Mesendoderm (in vitro differentiated cells): Measurements from ENCODE around the gene STPG1.
A peak's percentile ranks its signal among the peaks of the same experiment; 100 is the strongest.

Experiments
- DNase-seq: peaks from one replicate; pipeline ENCODE4 v3.0.0; 2013
- H2AK5ac ChIP-seq: 2 replicates; pipeline ENCODE4 v1.6.1; 2013; ENCODE audit warnings: low read length, inconsistent platforms
- H2BK120ac ChIP-seq: 2 replicates; pipeline ENCODE4 v1.6.1; 2013; ENCODE audit warnings: low read depth, mild to moderate bottlenecking, low read length, moderate library complexity, mixed read lengths
- H2BK15ac ChIP-seq: replicated peaks from 2 replicates; pipeline ENCODE4 v1.6.1; 2013; ENCODE audit warnings: low read depth, mild to moderate bottlenecking, moderate library complexity
- H2BK5ac ChIP-seq: 2 replicates; pipeline ENCODE4 v1.6.1; 2013; ENCODE audit warnings: low read length, inconsistent platforms
- H3K18ac ChIP-seq: 2 replicates; pipeline ENCODE4 v1.6.1; 2013; ENCODE audit warnings: mild to moderate bottlenecking, low read length, mixed read lengths
- H3K23ac ChIP-seq: one replicate; pipeline ENCODE4 v1.6.1; 2013; ENCODE audit warnings: low read length
- H3K27ac ChIP-seq: 2 replicates; pipeline ENCODE4 v1.5.1; 2013; ENCODE audit warnings: low read depth, mild to moderate bottlenecking, inconsistent platforms, low read length, moderate library complexity
- H3K27me3 ChIP-seq: 2 replicates; pipeline ENCODE4 v1.6.1; 2013; ENCODE audit warnings: low read length, control low read depth, mild to moderate bottlenecking, inconsistent platforms; ENCODE audit not compliant: insufficient read depth, poor library complexity
- H3K36me3 ChIP-seq: 2 replicates; pipeline ENCODE4 v1.6.1; 2013; ENCODE audit warnings: low read length, inconsistent platforms; ENCODE audit not compliant: control insufficient read depth, insufficient read depth
- H3K4ac ChIP-seq: one replicate; pipeline ENCODE4 v1.6.1; 2013; ENCODE audit warnings: low read depth, mild to moderate bottlenecking, low read length, moderate library complexity
- H3K4me1 ChIP-seq: 2 replicates; pipeline ENCODE4 v1.6.1; 2013; ENCODE audit warnings: low read depth, low read length, inconsistent platforms; ENCODE audit not compliant: control insufficient read depth
- H3K4me2 ChIP-seq: 2 replicates; pipeline ENCODE4 v1.6.1; 2013; ENCODE audit warnings: low read length
- H3K4me3 ChIP-seq: 2 replicates; pipeline ENCODE4 v1.5.1; 2013; ENCODE audit warnings: mild to moderate bottlenecking, low read length
- H3K56ac ChIP-seq: one replicate; pipeline ENCODE4 v1.6.1; 2013; ENCODE audit warnings: low read length
- H3K79me1 ChIP-seq: 2 replicates; pipeline ENCODE4 v1.6.1; 2013; ENCODE audit warnings: low read length, inconsistent platforms
- H3K79me2 ChIP-seq: 2 replicates; pipeline ENCODE4 v1.6.1; 2013; ENCODE audit warnings: mild to moderate bottlenecking, low read length; ENCODE audit not compliant: control insufficient read depth, insufficient read depth
- H3K9ac ChIP-seq: 2 replicates; pipeline ENCODE4 v1.6.1; 2013; ENCODE audit warnings: low read length, inconsistent platforms
- H4K5ac ChIP-seq: one replicate; pipeline ENCODE4 v1.6.1; 2013; ENCODE audit warnings: low read length
- H4K8ac ChIP-seq: one replicate; pipeline ENCODE4 v1.6.1; 2013; ENCODE audit warnings: low read depth, mild to moderate bottlenecking, control low read depth, low read length, moderate library complexity
- WGBS: extraction: QIAGEN DNeasy Blood & Tissue Kit; methylation state at CpG from one replicate; pipeline ENCODE4 v1.1.7; 2013; ENCODE audit warnings: low lambda C conversion rate, missing lambda C conversion rate; ENCODE audit not compliant: insufficient coverage; ENCODE audit errors: extremely low coverage; 5-methylcytosine and 5-hydroxymethylcytosine counted together

The STPG1 gene

DNA sequence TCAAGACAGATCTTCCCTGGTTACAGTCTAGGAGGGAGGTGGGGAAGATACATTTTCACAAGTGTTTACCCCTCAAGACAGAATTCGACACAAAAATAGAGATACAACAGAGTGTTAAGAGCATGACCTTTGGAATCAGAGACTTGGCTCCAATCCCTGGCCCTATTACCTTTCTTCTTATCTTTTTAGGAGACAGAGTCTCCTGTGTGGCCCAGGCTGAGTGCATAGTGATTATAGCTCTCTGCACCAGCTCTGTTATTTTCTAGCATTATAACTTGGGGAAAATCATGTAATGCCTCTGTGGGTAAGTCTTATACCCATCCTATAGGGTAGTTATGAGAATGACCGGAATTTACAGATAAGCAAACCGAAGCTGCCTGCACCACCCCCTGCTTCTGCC is 11.9 kb upstream of the STPG1 start:
- DNase-seq: no peak
- no peak overlapping the region for H3K4me3 ChIP-seq
- H3K27me3 ChIP-seq: no peaks in the 10 kb centered on the region
- H2AK5ac ChIP-seq: no peak overlapping the region
- no peaks in the 10 kb centered on the region for H3K4me1 ChIP-seq
- H3K27ac ChIP-seq: no peak overlapping the region
- WGBS: no CpG with 5 or more reads among the region's 3 CpGs
- no peak overlapping the region for H3K23ac ChIP-seq
- H3K18ac ChIP-seq: no peak overlapping the region
- no peak overlapping the region for H3K56ac ChIP-seq
- H3K36me3 ChIP-seq: no peaks in the 10 kb centered on the region
- no peak overlapping the region for H3K9ac ChIP-seq
- no peaks in the 10 kb centered on the region for H3K79me1 ChIP-seq
- no peak overlapping the region for H4K8ac ChIP-seq
- H2BK120ac ChIP-seq: no peak overlapping the region
- H3K4ac ChIP-seq: no peak overlapping the region
- H3K4me2 ChIP-seq: no peak overlapping the region
- H3K79me2 ChIP-seq: no peaks in the 10 kb centered on the region
- H4K5ac ChIP-seq: no peak overlapping the region
- no peak overlapping the region for H2BK5ac ChIP-seq
- H2BK15ac ChIP-seq: no peak overlapping the region

DNA sequence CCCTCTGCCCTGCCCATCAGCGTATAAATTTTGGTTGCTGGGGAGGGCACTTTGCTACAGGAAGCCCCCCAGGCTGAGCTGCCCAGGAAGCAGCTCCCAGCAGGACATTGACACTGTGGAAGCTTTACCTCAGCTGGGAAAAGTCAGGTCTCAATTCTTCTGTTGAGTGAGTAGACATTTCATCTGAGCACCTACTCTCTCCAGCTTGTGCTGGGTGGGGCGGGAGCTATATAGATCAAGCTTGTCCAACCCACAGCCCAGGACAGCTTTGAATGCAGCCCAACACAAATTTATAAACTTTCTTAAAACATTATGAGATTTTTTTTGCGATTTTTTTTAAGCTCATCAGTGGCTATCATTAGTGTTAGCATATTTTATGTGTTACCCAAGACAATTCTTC is 11.4 kb upstream of the STPG1 start:
- H3K4me2 ChIP-seq: no peak overlapping the region
- no peak overlapping the region for H3K27ac ChIP-seq
- no peak overlapping the region for H2BK120ac ChIP-seq
- WGBS: no CpG with 5 or more reads among the region's 3 CpGs
- no peak for DNase-seq
- no peaks in the 10 kb centered on the region for H3K36me3 ChIP-seq
- H3K79me1 ChIP-seq: no peaks in the 10 kb centered on the region
- no peak overlapping the region for H2AK5ac ChIP-seq
- H4K8ac ChIP-seq: no peak overlapping the region
- no peak overlapping the region for H3K18ac ChIP-seq
- no peak overlapping the region for H4K5ac ChIP-seq
- H3K9ac ChIP-seq: no peak overlapping the region
- no peak overlapping the region for H3K56ac ChIP-seq
- H3K4me3 ChIP-seq: no peak overlapping the region
- no peaks in the 10 kb centered on the region for H3K27me3 ChIP-seq
- H3K79me2 ChIP-seq: no peaks in the 10 kb centered on the region
- no peaks in the 10 kb centered on the region for H3K4me1 ChIP-seq
- H2BK15ac ChIP-seq: no peak overlapping the region
- no peak overlapping the region for H2BK5ac ChIP-seq
- no peak overlapping the region for H3K4ac ChIP-seq
- no peak overlapping the region for H3K23ac ChIP-seq

DNA sequence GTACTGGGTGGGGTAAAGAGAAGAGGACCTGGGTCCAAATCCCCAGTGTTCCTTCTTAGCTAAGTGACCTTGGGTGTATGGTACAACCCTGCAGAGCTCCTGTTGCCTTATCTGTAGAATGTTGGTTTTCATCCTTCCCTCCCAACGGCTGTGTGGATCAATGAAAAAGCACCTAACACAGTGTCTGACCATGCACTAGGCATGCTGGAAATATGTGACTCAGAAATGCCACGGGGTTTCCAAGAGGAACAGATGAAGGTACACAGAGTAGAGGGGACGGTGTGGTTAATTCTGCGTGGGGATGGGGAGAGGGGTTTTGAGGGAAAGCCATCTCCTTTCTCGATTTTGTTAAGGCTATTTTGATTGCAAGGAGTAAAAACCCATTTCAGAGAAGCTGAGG is 10.6 kb upstream of the STPG1 start:
- Histone ChIP-seq H3K4ac (no peak overlapping the region), H4K8ac (no peak overlapping the region), H3K4me2 (no peak overlapping the region), H3K18ac (no peak overlapping the region), H3K79me1 (no peaks in the 10 kb centered on the region), H3K23ac (no peak overlapping the region), H2AK5ac (no peak overlapping the region), H2BK15ac (no peak overlapping the region), H3K79me2 (no peaks in the 10 kb centered on the region), H3K9ac (no peak overlapping the region), H3K4me3 (no peak overlapping the region), H2BK5ac (no peak overlapping the region), H3K56ac (no peak overlapping the region), H3K36me3 (no peaks in the 10 kb centered on the region), H3K27me3 (no peaks in the 10 kb centered on the region), H2BK120ac (no peak overlapping the region), H4K5ac (no peak overlapping the region), H3K4me1 (no peaks in the 10 kb centered on the region), H3K27ac (no peak overlapping the region)
- no peak for DNase-seq
- WGBS: no CpG with 5 or more reads among the region's 5 CpGs

DNA sequence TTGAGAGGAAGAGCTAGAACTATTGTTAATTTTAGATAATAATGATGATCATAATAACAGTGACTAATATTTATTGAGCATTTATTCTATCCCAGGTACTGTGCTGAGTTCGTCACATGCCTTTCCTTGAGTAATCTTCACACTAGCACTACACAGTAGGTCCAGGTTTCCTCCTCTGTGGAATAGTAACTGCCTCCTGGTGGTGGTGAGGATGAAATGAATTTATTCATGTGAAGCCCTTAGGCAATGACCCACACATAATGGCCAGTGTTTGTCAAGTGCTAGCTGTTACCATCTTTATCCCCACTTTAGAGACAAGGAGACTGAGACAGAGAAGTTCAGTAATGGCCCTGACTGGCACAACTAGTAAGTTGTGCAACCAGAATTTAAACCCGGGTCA is 7.9 kb upstream of the STPG1 start:
- Histone ChIP-seq H3K36me3 (no peaks in the 10 kb centered on the region), H3K9ac (no peak overlapping the region), H3K56ac (no peak overlapping the region), H4K8ac (no peak overlapping the region), H3K4ac (no peak overlapping the region), H3K23ac (no peak overlapping the region), H2BK120ac (no peak overlapping the region), H3K4me3 (no peak overlapping the region), H3K27ac (no peak overlapping the region), H3K27me3 (no peaks in the 10 kb centered on the region), H3K79me1 (no peaks in the 10 kb centered on the region), H3K79me2 (no peaks in the 10 kb centered on the region), H3K4me1 (no peaks in the 10 kb centered on the region), H3K18ac (no peak overlapping the region), H2BK15ac (no peak overlapping the region), H4K5ac (no peak overlapping the region), H2BK5ac (no peak overlapping the region), H3K4me2 (no peak overlapping the region), H2AK5ac (no peak overlapping the region)
- WGBS: no CpG with 5 or more reads among the region's 2 CpGs
- DNase-seq: peak; percentile 42

DNA sequence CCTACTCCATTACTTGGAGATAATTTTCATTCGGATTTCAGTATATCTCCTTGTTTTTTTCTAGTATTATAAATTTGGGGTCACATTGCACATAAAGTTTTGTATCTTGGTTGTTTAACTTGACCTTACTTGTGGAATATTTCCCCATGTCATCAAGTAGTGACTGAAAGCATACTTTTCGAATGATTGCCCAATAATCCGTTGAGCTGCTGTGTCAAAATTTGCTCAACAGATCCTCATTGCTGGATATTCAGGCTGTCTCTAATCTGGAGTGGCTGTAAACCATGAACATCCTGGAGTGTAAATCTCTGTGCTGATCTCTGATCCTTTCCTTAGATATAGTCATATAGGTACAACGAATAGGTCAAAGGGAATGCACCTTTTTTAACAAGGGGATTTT is 7.0 kb upstream of the STPG1 start:
- H3K18ac ChIP-seq: no peak overlapping the region
- no CpG with 5 or more reads among the region's 4 CpGs for WGBS

GRCh38 chr1:24418898-24419628 is 5.5 kb upstream of the STPG1 start:
- Histone ChIP-seq H3K27ac (no peak overlapping the region), H2AK5ac (no peak overlapping the region), H3K18ac (no peak overlapping the region), H3K4me1 (peaks cover 2% of the 10 kb centered on the region), H3K56ac (no peak overlapping the region), H3K4me2 (no peak overlapping the region), H2BK120ac (no peak overlapping the region), H3K23ac (no peak overlapping the region), H3K79me1 (no peaks in the 10 kb centered on the region), H3K79me2 (no peaks in the 10 kb centered on the region), H3K9ac (no peak overlapping the region), H3K4me3 (no peak overlapping the region), H3K4ac (no peak overlapping the region), H2BK15ac (no peak overlapping the region), H4K5ac (no peak overlapping the region), H3K36me3 (no peaks in the 10 kb centered on the region), H2BK5ac (no peak overlapping the region), H4K8ac (no peak overlapping the region), H3K27me3 (no peaks in the 10 kb centered on the region)
- DNase-seq: no peak
- 100% methylated on average over 1 of the region's 14 CpGs for WGBS

More for the DNA sequence above, 7.0 kb upstream of the STPG1 start:
- no peak overlapping the region for H4K5ac ChIP-seq
- no peak overlapping the region for H3K23ac ChIP-seq
- H2AK5ac ChIP-seq: no peak overlapping the region
- no peaks in the 10 kb centered on the region for H3K79me1 ChIP-seq
- H3K36me3 ChIP-seq: no peaks in the 10 kb centered on the region
- H2BK120ac ChIP-seq: no peak overlapping the region
- DNase-seq: no peak
- H2BK5ac ChIP-seq: no peak overlapping the region
- H3K4me3 ChIP-seq: no peak overlapping the region
- H3K27ac ChIP-seq: no peak overlapping the region
- H3K4me2 ChIP-seq: no peak overlapping the region
- H3K56ac ChIP-seq: no peak overlapping the region
- H3K27me3 ChIP-seq: no peaks in the 10 kb centered on the region
- H3K79me2 ChIP-seq: no peaks in the 10 kb centered on the region
- H3K9ac ChIP-seq: no peak overlapping the region
- H2BK15ac ChIP-seq: no peak overlapping the region
- no peak overlapping the region for H3K4ac ChIP-seq
- peaks cover 2% of the 10 kb centered on the region for H3K4me1 ChIP-seq
- no peak overlapping the region for H4K8ac ChIP-seq
